D721Med (cell line): ENCODE data around the gene DNAJB2.
A peak's percentile ranks its signal among the peaks of the same experiment; 100 is the strongest.
"Not testable (repeated sequence)": the region's sequence is repeated elsewhere in the genome, so short reads cannot be mapped to it uniquely, and the experiment has no call there.

ENCODE experiments used
- DNase-seq: peaks from one replicate; pipeline ENCODE4 v3.0.0; 2011; ENCODE audit warnings: low spot score; ENCODE audit not compliant: insufficient read length
- FAIRE-seq: peaks from 2 replicates; lab custom pipeline; 2011; peaks lifted over from hg19 to GRCh38; lab: Jason Lieb, UNC
- CTCF ChIP-seq: IDR thresholded peaks from 2 replicates; pipeline ENCODE4 v1.5.1; 2012; ENCODE audit warnings: mild to moderate bottlenecking, control low read depth; ENCODE audit not compliant: insufficient read depth; ENCODE audit errors: missing control alignments

The DNAJB2 gene

GRCh38 chr2:219302412-219302968 lies 23.3 kb downstream of the DNAJB2 start:
- no peak for TF ChIP-seq CTCF
- DNase-seq = no peak
- no peak for FAIRE-seq

- DNase-seq (no peak), FAIRE-seq (no peak)
- no peak for TF ChIP-seq CTCF
Observed at GRCh38 chr2:219304223-219304622, 25.1 kb downstream of the DNAJB2 start.

GRCh38 chr2:219306047-219306446 lies 26.9 kb downstream of the DNAJB2 start:
- FAIRE-seq = no peak
- DNase-seq = no peak
- TF ChIP-seq CTCF = no peak

- no peak for FAIRE-seq
- no peak for TF ChIP-seq CTCF
- DNase-seq = no peak
Observed at GRCh38 chr2:219308142-219309101, 29.3 kb downstream of the DNAJB2 start.

- DNase-seq = peak; percentile 88
- no peak for FAIRE-seq
- TF ChIP-seq CTCF = no peak
Observed at GRCh38 chr2:219309278-219309677, 30.1 kb downstream of the DNAJB2 start, which contains the start of gene PTPRN. Gene PTPRN, minus strand, starts transcription at chr2:219309401. Its CDS starts 69 bp downstream, at chr2:219309332.

GRCh38 chr2:219312683-219313263 lies 33.6 kb downstream of the DNAJB2 start:
- FAIRE-seq, DNase-seq: not testable (repeated sequence)

- no peak for FAIRE-seq
- no peak for DNase-seq
- no peak for TF ChIP-seq CTCF
Observed at GRCh38 chr2:219314804-219315468, 35.8 kb downstream of the DNAJB2 start.
